HG03196 (cell line): ENCODE data around the gene NOVA2.
"Not testable (repeated sequence)": the region's sequence is repeated elsewhere in the genome, so short reads cannot be mapped to it uniquely, and the experiment has no call there.

Source experiments
- ATAC-seq: cut with Tn5 transposase; IDR thresholded peaks from one replicate; pipeline ENCODE4 v1.9.1; 2021; ENCODE audit not compliant: unreplicated experiment

Gene NOVA2

GRCh38 chr19:45899253-45899652 is 74.4 kb downstream of the NOVA2 start:
- no peak for ATAC-seq

GRCh38 chr19:45897261-45897812 is 76.3 kb downstream of the NOVA2 start:
- ATAC-seq, result no peak

DNA sequence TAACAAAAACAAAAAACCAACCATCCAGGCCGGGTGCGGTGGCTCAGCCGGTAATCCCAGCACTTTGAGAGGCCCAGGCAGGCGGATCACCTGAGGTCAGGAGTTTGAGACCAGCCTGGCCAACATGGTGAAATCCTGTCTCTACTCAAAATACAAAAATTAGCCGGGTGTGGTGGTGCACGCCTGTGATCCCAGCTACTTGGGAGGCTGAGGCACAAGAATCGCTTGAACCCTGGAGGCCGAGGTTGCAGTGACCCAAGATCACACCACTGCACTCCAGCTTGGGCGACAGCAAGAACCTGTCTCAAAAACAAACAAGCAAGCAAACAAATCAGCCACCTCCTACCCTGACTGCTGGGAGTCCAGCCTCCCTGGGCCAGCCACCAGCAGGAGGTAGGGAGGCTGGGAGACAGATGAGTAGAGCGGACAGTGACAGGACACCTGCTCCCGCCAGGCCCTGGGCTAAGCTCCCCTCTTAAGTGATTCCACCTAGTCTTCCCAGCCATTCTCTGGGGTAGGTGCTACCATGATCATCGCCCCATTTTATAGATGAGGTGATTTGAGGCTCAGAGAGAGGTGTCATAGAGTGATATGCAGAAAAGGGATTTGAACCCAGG is 77.6 kb downstream of the NOVA2 start:
- ATAC-seq, result not testable (repeated sequence)

DNA sequence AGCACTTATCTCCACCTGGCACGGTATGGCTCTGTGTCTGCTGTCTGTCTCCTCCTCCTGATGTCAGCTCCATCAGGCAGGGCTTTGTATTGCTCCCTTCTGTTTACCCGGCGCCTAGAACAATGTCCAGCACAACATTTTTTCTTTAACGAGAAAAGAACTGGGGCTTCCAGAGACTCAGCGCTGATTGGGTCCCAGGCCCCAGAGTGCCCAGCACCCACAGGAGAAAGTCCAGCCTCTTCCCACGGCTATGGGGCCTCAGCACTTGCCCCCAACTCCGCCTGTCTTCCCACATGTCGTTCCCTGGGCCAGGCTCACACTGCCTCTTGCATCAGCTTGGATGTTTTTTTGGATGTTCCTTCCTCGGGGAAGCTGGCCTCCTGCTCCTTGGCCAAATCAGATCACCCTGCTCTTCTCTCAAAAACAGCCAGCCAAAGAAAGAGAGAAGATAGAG is 78.1 kb downstream of the NOVA2 start:
- ATAC-seq, result no peak

- no peak for ATAC-seq
Observed at GRCh38 chr19:45890877-45891276, 82.8 kb downstream of the NOVA2 start.

GRCh38 chr19:45889210-45889885 is 84.3 kb downstream of the NOVA2 start:
- ATAC-seq, result no peak

DNA sequence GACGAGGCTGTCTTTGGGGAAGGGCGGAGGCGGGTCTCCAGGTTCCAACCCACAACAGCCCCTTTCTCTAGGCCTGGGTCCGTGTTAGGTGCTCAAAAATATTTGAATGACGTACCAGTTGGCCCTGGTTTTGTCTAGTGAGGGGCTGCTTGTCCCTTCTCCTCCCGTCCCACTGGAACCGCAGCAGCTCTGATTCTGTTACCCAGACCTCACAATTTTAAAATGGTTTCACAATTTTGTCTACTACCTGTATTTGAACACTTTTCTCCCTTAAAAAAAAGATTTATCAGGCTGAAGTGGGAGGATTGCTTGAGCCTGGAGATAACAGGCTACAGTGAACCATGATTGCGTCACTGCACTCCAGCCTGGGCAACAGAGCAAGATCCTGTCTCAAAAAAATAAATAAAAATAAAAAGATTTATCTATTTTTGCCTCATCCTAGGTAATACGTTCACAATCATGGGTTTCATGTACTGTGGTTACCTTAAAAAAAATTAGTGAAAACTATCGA is 86.4 kb downstream of the NOVA2 start:
- ATAC-seq, result no peak

GRCh38 chr19:45886427-45887199 is 87.1 kb downstream of the NOVA2 start:
- ATAC-seq, result peak; percentile 45

GRCh38 chr19:45885556-45886426 is 87.9 kb downstream of the NOVA2 start, which contains the start of gene IRF2BP1:
TSS of gene IRF2BP1 (minus strand) at chr19:45886141. CDS start at chr19:45885774, 367 bp downstream.
- peak; percentile 44 for ATAC-seq

GRCh38 chr19:45884682-45885555 is 88.7 kb downstream of the NOVA2 start:
- no peak for ATAC-seq

DNA sequence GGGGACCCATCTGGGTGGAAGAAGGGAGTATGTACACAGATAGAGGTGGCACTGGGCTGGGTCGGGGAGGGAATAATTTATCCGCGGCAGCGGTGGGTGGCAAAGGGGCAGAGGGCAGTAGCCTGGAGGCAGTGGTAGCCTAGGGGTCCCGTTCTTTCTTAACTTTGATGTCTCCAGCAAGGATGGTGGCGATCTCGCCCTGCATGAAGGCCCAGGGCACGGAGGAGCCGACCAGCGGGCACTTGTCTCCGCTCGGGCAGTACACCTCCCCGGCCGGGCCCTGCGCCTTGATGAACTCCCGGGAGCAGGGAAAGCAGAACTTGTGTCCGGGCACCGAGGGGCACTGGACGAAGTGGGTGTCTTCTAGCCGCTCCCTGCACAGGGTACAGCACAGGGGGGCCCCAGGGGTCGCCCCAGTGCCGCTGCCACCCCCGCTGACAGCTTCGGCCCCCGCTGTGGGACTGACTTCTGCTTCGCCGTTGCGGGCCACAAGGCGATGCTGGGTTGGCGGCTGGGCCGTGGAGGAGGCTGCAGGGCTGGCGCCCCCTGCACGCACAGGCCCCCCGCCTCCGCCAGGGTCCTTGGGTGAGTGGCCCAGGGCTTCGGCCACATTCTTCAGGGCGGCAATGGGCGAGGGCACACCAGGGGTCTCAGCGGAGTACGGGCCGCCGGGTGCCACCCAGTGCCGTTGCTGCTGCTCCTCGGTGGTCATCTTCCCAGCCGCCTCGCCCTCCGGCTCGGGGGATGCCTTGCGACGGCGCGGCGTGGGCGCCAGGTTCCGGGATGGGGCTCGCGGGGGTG is 89.6 kb downstream of the NOVA2 start:
- no peak for ATAC-seq
